CD4-positive, alpha-beta T cell treated with Interleukin-17A for 1 hour (primary cell): ENCODE measurements around the gene FOCAD.

Experiments used
- DNase-seq: peaks from one replicate; pipeline ENCODE4 v3.0.0-alpha.2; 2020

FOCAD gene

DNA sequence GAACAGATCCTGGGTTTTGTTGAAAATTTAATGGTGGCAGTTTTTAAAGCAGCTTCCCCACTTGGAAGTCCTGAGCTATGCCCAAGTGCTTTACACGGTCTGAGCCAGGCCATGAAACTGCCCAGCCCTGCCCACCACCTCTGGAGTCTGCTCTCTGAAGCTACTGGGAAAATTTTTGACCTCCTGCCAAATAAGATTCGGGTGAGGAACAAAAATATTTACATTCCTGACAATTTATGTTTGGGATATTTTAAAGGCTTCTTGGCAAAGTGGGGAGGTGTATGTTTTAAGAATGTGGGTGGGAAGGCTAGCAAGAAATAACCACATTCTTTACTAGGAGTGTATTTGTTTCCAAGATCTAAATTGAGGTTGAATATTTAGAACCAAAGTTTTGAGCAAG lies 297.4 kb downstream of the FOCAD start:
- no peak for DNase-seq

DNA sequence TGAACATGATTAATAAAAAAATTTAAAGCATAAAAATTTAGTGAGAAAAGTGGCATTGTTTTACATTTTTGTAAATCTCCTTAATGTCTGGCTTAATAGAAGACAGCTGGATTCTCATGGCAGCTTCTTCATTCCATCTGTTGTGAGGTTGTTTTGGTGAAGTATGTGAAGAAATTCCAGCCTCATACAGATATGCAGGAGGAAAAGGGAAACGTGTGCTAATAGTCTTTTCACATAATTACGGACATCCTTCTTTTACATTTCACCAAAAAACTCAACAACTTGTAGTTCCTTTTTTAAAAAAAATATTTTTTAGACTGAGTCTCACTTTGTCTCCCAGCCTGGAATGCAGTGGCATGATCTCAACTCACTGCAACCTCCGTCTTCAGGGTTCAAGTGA lies 300.4 kb downstream of the FOCAD start:
- no peak for DNase-seq

DNA sequence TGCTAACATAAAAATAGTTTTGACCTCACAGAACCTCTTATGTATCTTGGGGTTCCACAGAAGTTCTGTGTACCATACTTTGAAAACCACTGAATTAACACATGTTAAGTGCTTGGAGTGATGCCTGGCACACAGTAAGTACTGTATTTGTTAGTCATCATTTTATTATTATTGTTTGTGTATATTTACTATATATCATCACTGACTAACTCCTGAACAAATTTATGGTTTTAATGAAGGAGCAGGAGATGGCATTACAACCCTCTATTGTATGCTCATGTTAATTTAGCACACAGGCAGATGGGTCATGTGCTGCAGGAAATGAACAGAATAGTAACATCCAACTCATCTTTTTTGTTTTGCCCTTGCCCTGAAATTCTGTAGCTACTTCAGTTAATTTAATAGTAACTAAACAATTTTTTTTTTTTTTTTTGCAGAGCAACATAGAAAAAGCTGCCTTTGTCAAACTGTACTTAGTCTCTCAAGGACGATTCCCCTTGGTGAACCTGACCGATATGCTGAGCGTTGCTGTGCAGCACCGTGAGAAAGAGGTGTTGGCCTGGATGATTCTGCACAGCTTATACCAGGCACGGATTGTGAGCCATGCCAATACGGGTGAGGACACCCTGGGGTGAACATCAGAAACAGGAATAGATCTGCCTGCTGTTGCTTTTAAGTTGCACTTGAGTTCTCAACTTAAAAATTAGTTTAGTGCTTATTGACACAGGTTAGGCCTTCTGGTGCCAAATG lies 302.0 kb downstream of the FOCAD start:
- no peak for DNase-seq

DNA sequence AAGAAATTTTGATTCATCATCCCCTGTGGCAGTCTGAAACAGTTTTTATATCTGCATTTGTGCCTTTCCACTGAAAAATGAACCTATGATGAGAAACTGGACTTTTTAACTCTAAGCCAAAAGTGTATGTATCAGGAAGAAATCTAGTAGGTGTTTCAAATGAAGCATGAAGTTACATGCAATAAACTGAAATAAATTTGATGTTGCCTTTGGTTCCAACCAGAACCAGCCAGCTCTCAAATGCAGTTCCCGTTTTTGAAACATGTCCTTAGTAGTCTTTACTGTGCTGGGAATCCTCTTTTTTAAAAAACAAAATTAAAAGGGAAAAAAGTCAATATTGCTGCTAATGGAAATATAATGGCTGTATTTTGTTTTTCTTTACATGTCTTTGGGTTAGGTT lies 303.5 kb downstream of the FOCAD start:
- no peak for DNase-seq

DNA sequence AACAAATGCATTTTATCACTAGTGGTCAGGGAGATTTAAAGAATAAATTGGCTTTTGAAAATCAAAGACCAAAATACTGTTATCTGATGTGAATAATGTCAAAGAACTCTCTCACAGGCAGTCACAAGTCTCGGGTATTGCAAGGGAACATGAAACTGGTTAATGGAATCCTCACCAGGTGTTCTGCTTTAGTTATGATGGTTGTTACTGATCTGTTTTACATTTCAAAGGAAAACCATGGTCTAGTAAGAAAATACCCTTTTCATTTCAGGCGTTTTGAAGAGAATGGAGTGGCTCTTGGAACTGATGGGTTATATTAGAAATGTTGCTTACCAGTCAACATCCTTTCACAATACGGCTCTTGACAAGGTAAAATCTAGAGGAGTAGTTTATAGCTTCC lies 304.0 kb downstream of the FOCAD start:
- no peak for DNase-seq

DNA sequence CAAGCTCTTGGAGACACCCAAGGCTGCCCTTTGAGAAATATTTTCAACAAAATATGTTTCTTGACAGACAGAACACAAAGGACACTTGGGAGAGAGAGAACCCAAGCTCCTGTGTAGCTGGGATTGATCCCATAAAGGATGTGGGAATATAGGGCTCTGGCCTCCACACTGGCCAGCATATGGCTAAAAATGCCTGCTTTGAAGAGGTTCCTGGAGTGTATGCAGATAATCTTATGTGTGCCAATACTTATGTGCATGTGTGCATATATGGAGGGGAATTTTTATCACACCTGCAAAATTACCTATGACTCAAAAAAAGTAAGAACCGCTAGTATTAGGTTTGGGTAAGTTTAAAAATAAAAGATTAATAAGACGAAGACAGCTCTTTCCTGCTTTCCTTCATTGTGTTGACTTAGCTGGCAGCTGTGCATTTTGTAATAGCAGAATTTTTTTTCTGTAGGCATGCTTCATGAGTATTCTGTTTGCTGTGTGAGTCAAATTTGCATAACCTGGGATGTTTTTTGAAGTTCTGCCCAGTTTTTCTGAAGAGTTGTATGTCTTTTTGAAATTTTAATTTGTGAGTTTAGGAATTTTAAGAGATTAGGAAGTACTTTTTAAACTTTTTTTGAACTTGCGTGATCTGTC lies 304.7 kb downstream of the FOCAD start:
- no peak for DNase-seq

DNA sequence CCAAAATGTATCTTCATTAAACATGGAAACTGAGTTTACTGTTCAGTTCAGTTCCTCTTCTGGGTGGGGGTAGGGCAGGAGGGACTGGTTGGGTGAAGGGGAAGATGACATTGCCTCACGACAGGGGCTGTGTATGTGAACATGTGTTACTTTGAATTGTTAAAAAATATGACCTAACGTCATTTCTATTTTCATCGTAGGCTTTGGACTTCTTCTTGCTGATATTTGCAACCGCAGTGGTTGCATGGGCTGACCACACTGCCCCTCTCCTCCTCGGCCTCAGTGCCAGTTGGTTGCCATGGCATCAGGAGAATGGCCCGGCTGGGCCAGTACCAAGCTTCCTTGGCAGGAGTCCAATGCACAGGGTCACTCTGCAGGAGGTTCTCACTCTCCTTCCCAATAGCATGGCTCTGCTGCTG lies 305.9 kb downstream of the FOCAD start:
- DNase-seq: no peak

DNA sequence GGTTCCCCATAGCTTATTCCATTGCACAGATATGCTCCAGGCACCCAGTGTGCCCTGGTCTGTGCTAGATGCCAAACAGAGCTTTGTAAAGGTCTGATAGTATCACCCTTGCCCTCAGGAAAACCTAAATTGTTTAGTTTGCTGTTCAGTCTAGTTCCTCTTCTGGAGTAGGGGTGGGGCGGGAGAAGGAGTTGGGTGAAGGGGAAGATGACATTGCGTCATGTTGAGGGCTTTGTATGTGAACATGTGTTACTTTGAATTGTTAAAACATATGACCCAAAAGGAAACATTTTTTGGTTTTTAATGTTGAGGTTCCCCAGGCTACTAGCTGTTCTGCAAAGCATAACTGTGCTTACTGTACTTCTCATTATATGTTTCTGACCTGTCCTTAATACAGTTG lies 306.8 kb downstream of the FOCAD start:
- no peak for DNase-seq

DNA sequence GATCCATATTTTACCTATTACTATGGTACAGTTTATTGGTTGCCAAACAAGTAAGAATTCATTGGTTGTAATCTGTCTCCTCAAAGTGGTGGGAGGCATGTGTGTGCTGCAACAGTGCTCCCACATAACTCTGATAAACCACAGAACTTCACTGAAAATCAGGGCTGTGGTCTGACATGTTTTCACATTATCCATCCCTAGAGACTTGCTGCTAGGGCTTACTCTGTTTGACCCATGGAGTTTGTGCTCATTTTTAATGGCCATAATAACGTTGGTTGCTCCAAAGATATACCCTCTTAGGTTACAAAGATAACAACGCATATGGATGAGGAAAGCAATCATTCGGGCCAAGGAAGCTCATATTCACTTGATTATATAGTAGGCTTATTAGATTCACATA lies 310.4 kb downstream of the FOCAD start:
- no peak for DNase-seq

DNA sequence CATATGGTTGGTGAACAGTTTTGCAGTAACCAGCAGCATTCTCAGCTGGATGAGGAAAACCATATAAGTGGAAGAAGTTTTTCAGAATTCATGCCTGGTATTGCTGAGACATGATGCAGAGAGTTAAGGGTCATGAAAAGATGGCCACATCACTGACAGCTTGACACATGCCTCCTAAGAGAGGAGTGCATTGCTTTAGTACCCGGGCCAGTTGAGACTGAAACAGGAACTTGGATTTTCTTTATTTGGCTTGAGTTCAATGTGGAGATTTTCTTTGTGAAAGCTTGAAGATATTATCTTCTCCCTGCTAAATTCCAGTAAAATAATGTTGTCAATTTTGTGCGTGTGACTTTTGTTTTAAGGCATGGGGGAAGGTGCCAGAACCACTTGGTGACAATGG lies 311.6 kb downstream of the FOCAD start:
- no peak for DNase-seq

DNA sequence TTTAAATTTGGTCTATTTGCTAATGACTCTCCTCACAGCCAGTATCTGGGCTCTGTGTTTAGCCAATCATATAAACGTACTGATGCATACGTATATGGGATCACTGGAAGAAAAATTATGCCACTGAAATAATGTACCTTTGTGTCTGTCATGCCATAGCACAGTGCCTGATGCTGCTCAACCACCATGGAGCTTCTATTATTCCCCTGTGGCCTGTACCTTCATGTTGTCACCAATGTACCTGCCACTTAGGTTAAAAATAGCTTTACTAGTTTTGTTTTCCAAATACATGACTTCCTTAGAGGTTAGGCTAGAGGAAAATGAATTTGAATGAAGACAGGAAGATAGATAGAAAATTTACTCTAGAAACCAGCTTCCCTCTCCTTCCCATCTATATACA lies 312.8 kb downstream of the FOCAD start:
- DNase-seq: no peak

DNA sequence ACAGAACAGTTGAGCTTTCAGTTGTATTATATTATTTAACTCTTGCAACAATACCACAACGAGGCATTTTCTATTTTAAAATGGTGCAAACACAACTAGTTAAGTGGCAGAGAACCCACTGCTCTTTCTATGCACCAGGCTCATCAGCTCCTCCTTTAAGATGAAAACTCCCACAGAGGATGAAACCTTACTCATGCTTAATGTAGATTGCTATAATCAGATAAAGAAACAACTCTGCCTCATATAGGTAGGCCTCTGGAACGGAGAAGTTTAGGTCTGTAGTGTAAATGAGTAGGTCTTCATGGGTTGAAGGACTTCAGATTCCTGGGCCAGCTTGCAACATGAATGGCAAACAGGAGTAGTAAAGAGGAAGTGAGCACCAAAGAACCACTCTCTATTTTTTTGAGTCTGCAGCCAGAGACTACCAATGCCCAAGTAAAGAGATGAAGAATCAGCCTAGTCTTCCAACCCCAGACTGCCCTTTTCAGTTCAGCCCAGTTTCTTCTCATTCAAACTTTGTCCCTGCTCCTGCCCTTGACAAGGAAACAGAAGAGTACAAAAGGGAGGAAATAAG lies 313.5 kb downstream of the FOCAD start:
- DNase-seq: no peak

DNA sequence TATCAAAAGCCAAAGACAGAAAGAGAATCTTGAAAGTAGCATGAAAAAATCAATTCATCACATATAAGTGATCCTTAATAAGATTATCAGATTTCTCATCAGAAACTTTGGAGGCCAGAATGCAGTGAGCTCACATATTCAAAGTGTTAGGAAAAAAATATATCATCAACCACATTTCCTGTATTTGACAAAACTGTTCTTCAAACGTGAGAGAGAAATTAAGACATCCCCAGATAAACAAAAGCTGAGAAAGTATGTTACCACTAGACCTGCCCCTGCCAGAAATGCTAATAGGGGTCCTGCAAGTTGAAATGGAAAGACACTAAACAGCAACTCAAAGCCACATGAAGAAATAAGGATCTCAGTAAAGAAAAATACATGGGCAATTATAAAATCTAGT lies 317.5 kb downstream of the FOCAD start:
- DNase-seq: peak; percentile 47

DNA sequence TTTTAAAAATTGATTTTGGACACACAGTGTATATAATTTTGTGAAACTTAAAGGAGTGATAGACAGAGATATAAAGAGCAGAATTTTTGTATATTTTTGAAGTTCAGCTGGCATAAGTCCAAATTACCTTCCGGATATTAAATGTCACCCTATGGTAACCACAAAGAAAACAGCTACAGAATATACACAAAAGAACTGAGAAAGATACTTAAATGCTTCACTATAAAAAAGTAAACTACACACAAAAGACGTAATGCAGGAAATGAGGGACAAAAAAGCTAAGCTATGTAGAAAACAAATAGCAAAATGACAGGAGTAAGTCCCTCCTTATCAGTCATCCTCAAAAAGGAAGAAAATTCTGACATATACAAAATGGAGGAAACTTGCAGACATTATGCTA lies 318.0 kb downstream of the FOCAD start:
- peak; percentile 30 for DNase-seq

DNA sequence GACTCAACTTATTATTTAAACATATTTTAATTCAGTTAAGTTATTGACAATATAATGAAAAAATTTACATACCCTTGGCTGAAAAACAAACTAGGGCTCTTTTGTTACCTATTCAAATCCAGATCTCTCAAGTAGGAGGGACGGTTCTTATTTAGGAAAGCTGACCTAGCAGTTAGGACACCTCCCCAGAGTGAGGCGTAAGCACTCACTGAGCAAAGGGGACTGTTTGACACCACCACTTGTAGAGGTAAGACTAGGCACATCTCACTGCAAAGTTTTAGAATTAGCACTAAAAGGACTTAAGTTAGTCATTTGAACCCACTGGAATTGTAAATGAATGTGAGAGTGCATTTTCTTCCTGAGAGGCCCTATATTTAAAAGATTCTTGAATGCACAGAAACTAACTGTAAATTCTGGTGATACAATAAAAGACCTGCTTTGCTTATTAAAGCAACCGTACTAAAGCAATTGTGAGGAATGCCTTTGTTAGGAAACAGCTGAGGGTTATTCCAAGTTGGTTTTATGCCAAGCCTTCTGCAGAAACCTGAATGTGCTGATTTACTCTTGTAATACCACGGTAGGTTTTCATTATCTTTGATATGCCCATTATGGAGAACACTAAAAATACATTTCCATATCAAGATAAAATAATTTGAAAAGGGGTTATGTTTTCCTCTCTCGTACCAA lies 331.2 kb downstream of the FOCAD start:
- DNase-seq: no peak

DNA sequence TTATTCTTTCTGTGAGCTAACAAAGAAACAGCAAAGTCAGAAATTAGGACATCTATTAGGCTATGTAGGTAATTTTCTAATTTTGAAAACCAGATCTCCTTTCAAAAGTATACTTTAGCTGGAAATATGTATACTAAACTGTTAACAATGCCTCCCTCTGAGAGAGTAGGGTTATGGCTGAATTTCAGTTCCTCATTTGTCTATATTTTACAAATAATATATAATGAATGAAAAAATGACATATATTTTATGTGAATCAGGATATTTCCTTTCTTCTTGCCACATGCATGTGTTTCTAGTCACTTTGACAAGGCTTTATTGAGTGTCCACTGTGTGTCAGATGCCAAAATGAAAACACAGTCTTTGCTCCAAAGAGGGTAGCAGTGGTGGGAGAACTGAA lies 331.9 kb downstream of the FOCAD start:
- DNase-seq: no peak

DNA sequence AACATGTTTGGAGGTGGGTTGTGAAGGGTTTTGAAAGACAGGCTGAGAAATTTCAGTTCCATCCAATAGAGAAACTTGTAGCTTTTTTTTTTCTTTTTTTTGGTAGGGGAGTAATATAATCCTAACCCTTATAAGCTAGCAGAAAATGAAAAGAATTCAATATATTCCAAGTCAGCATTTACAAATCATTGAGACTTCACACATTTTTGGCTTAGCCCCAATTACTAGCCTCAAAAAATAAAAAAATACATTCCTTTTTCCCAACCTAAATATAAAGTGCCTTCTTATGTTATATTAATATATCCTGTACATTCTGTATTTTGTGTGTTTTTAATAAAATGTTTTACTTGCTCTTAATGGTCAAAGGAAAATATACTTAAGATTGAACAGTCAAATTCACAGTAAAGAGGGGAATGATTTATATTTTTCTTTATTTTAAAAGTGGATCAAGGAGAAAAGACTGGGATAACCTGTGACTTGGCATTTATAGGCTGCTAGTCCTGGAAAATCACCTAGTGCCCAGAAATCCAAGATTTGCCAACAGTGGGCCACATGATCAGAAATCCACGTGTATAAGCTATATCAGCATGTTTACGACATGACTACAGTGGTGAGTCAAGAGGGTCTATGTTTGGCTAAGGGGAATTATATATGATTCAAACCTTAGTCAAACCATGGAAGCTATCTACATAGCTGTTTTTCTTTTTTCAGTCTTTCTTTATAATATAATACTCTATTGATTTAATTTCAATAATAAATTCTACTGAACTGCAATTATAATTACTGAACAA lies 332.8 kb downstream of the FOCAD start:
- DNase-seq: no peak

DNA sequence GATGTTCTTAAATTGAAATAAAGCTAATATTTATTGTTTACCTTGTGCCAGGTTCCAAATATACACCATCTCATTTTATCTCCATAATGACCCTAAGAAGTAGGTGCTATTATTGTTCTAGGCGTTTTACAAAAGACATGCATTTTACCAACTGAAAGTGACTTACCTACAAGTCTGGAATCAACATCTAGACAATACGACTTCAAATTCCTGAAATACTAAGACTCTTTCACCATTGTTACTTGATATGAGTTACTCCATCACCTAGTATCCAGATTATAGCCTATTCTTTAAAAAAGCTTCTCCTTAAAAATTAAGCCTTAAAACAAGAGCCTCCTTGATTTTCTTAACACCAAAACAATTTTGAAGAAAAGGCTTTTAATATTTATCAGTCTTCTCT lies 334.1 kb downstream of the FOCAD start:
- no peak for DNase-seq

DNA sequence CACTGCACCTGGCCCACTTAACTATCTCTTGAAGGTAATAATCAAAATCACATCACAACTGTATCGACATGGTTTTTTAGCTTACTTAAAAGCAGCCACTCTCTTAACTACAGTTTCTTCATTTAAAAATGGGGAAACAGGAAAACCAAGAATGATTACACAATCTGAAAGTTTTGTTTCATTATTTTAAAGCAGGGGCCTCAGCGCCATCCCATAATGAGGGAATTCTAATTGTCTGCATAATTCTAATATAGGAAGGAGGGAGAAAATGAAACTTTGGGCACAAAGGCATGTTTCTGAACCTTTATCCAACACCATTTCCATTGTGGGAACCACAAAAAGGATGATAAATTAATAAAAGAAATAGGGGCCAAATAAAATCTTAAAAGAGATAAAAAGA lies 339.8 kb downstream of the FOCAD start:
- no peak for DNase-seq

DNA sequence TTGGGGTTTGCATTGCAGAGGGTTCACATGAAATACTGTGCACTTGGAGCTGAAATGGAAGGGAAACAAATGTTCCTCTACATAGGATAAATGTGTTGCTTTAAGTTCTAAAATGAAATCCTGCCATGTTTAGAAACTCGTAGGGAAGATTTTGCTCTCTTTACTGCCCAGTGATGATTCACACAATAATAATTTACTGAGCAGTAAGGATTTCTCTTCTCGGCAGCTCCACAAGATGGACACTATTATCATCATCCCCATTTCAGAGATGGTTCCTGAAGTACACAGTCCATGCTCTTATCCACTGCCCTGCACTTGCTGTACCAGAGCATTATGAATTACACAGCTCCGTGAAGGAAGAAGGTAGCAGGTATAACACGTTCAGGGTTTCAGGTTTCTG lies 343.2 kb downstream of the FOCAD start:
- no peak for DNase-seq

DNA sequence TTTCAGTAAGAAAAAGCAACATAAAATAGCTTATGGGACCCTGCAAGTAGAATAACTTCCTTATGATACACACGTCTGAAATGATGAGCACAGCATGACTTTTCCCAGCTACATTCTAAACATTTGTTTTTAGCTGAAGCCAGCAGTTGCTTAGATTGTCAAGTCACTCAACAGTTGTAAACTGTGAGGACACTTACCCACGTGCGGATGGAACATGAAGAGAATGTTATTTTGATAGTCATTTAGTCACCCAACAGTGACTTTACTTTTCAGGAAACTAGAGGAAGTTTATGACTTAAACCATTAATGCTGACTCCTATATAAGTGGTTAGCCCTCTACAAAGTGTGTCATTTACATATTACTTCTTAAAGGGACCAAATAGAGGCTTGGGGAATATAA lies 344.4 kb downstream of the FOCAD start:
- DNase-seq: no peak

DNA sequence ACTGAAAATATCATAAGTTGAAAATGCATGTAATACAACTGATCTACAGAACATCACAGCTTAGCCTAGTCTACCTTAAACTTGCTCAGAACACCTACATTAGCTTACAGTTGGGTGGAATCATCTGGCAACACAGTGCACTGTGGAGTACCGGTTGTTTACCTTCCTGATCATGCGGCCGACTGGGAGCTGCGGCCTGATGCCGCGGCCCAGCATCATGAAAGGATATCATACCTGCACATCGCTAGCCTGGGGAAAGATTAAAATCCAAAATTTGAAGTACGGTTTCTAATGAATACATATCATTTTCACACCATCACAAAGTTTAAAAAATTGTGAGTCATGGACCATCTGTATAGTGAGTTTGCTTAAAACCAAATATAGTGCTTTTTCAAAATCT lies 345.6 kb downstream of the FOCAD start:
- no peak for DNase-seq

DNA sequence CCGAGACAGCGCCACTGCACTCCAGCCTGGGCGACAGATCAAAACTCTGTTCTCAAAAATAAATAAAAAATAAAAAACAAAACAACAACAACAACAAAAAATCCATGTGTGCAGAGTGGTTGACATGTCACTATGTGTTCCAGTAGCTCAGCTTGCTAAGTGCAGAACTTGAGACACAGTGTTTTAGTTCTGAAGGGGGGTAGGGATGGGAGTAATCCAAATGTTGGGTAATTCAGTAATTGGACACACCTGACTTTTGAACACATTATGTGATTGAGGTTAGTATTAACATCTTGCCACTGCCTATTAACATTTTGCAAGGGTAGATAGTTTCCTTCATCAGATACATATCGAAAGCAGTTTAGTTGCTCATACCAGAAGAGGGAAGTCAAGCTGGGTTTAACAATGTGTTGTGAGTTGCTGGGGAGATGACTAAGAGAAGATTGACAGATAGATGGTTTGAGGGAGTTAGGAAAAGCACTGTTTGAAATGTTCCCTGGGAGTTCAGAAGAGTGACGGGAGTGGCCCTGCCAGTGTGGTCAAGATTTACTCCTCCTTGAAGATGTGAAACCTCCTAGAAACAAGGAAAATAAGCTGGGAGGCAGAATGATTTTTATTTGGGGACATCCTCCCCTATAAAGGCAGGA lies 346.5 kb downstream of the FOCAD start:
- peak; percentile 57 for DNase-seq
